ENCODE results near the gene ATP6V0A1. TPM values are rescaled to one million over a fixed set of nuclear protein-coding genes. Genes with fewer than 3 reads are reported as not detected.
A peak's percentile ranks its signal among the peaks of the same experiment; 100 is the strongest.
"Not testable (repeated sequence)": the region's sequence is repeated elsewhere in the genome, so short reads cannot be mapped to it uniquely, and the experiment has no call there.

The ATP6V0A1 gene
- total RNA-seq, 2 donors from 2014 or later, result 63.2 to 95.6 TPM

GRCh38 chr17:42411905-42412679 is 46.6 kb upstream of the ATP6V0A1 start:
- H3K9me3 ChIP-seq, result no peaks in the 10 kb centered on the region
- DNase-seq (ENCODE audit: low spot score), result no peak
- H3K27ac ChIP-seq, result peak overlapping the region; percentile 83 to 94
- TF ChIP-seq, protein P1, sequence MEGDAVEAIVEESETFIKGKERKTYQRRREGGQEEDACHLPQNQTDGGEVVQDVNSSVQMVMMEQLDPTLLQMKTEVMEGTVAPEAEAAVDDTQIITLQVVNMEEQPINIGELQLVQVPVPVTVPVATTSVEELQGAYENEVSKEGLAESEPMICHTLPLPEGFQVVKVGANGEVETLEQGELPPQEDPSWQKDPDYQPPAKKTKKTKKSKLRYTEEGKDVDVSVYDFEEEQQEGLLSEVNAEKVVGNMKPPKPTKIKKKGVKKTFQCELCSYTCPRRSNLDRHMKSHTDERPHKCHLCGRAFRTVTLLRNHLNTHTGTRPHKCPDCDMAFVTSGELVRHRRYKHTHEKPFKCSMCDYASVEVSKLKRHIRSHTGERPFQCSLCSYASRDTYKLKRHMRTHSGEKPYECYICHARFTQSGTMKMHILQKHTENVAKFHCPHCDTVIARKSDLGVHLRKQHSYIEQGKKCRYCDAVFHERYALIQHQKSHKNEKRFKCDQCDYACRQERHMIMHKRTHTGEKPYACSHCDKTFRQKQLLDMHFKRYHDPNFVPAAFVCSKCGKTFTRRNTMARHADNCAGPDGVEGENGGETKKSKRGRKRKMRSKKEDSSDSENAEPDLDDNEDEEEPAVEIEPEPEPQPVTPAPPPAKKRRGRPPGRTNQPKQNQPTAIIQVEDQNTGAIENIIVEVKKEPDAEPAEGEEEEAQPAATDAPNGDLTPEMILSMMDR (IDR thresholded peaks at IDR 0.05), result no peak
- H3K27me3 ChIP-seq (replicated peaks; ENCODE audit: insufficient read depth), result no peaks in the 10 kb centered on the region
- peaks cover 67 to 100% of the 10 kb centered on the region in 2 donors for H3K4me1 ChIP-seq (ENCODE audit: control insufficient read depth in 1 of 2, low read depth in 2 of 2)
- no peak for ATAC-seq (ENCODE audit: insufficient number of reproducible peaks, low FRiP score, low read depth)
- no peaks in the 10 kb centered on the region for H3K36me3 ChIP-seq
- H3K4me3 ChIP-seq, result peak overlapping the region; percentile 41

- H3K9me3 ChIP-seq, result no peaks in the 10 kb centered on the region
- DNase-seq (ENCODE audit: low spot score) (no peak), ATAC-seq (ENCODE audit: insufficient number of reproducible peaks, low FRiP score, low read depth) (no peak)
- H3K4me1 ChIP-seq (ENCODE audit: control insufficient read depth in 1 of 2, low read depth in 2 of 2), result peaks cover 65 to 100% of the 10 kb centered on the region in 2 donors
- H3K27me3 ChIP-seq (replicated peaks; ENCODE audit: insufficient read depth), result no peaks in the 10 kb centered on the region
- peak overlapping the region; percentile 25 to 68 for H3K27ac ChIP-seq
- H3K36me3 ChIP-seq, result no peaks in the 10 kb centered on the region
- no peak overlapping the region for H3K4me3 ChIP-seq
- TF ChIP-seq, protein P1 (IDR thresholded peaks at IDR 0.05), result no peak
Observed at GRCh38 chr17:42413464-42414040, 45.1 kb upstream of the ATP6V0A1 start.

DNA sequence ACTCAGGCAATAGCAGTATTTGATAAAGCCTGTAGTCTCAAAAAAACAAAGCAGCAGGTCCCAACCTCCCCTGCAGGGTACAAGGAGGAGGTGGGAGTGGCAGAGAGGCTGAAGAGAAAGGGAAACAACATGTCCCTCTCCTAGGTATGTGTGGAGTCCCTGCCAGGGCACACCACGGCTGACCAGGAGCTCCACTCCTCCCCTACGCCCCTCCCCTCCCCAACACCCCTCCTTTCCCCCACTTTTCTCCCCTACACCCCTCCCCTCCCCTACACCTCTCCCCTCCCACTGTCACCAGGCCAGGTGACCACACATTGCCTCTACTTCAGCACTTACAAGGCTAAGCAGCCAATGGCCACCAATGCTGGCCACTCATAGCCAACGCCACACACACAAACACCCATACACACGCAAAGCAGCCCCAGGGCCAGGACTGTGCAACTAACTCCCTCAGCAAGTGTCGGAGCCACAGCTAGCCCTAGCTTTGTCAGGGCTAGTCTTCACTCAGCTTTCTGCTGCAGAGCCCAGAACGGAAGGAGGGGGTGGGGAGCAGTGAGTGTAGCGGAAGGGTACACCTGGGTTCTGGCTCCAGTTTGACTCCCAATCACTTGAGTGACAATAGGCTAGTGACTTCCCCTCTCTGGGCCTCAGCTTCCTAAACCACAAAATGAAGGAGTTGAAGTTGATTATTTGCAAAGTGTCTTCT is 43.8 kb upstream of the ATP6V0A1 start:
- Histone ChIP-seq H3K9me3 (no peaks in the 10 kb centered on the region), H3K4me3 (peak overlapping the region; percentile 18), H3K4me1 (ENCODE audit: control insufficient read depth in 1 of 2, low read depth in 2 of 2) (peaks cover 66 to 99% of the 10 kb centered on the region in 2 donors), H3K36me3 (no peaks in the 10 kb centered on the region), H3K27me3 (replicated peaks; ENCODE audit: insufficient read depth) (no peaks in the 10 kb centered on the region), H3K27ac (peak overlapping the region; percentile 25 to 68)
- no peak for DNase-seq (ENCODE audit: low spot score)
- no peak for ATAC-seq (ENCODE audit: insufficient number of reproducible peaks, low FRiP score, low read depth)
- TF ChIP-seq, protein P1 (IDR thresholded peaks at IDR 0.05), result no peak

GRCh38 chr17:42417981-42418380 is 40.7 kb upstream of the ATP6V0A1 start:
- peak overlapping the region; percentile 53 to 68 for H3K27ac ChIP-seq
- ATAC-seq (ENCODE audit: insufficient number of reproducible peaks, low FRiP score, low read depth); H3K36me3 ChIP-seq; DNase-seq (ENCODE audit: low spot score); H3K9me3 ChIP-seq; H3K27me3 ChIP-seq (replicated peaks; ENCODE audit: insufficient read depth): not testable (repeated sequence)
- H3K4me1 ChIP-seq (ENCODE audit: control insufficient read depth in 1 of 2, low read depth in 2 of 2), result peaks cover 50 to 79% of the 10 kb centered on the region in 2 donors
- peak overlapping the region; percentile 100 for H3K4me3 ChIP-seq

- TF ChIP-seq, protein P1 (IDR thresholded peaks at IDR 0.05), result no peak
- no peaks in the 10 kb centered on the region for H3K27me3 ChIP-seq (replicated peaks; ENCODE audit: insufficient read depth)
- no peaks in the 10 kb centered on the region for H3K36me3 ChIP-seq
- H3K4me1 ChIP-seq (ENCODE audit: control insufficient read depth in 1 of 2, low read depth in 2 of 2), result peaks cover 32 to 62% of the 10 kb centered on the region in 2 donors
- H3K9me3 ChIP-seq, result no peaks in the 10 kb centered on the region
- H3K4me3 ChIP-seq, result peak overlapping the region; percentile 100
- ATAC-seq (ENCODE audit: insufficient number of reproducible peaks, low FRiP score, low read depth) (no peak), DNase-seq (ENCODE audit: low spot score) (no peak)
- H3K27ac ChIP-seq, result peak overlapping the region; percentile 99 to 100
Observed at GRCh38 chr17:42421136-42421506, 37.6 kb upstream of the ATP6V0A1 start.

Measured in thoracic aorta (tissue), 2 donors.